HepG2 (cell line): ENCODE results near the gene FHL3. TPM values are rescaled to one million over a fixed set of nuclear protein-coding genes. Genes with fewer than 3 reads are reported as not detected.
A peak's percentile ranks its signal among the peaks of the same experiment; 100 is the strongest.

Experiments used
- ATAD3A ChIP-seq: sonication (generic); formaldehyde crosslinking; IDR thresholded peaks from 2 replicates; pipeline ENCODE4 v1.4.0; 2020; ENCODE audit warnings: missing genetic modification reagents
- BRD4 ChIP-seq: sonication (generic); formaldehyde crosslinking; IDR thresholded peaks from 2 replicates; pipeline ENCODE4 v1.4.0; 2020; ENCODE audit warnings: missing genetic modification reagents
- ELF1 ChIP-seq: sonication (generic); formaldehyde crosslinking; IDR thresholded peaks from 2 replicates; pipeline ENCODE4 v1.4.0; 2020; ENCODE audit warnings: missing genetic modification reagents
- ERF ChIP-seq: IDR thresholded peaks from 2 replicates; pipeline ENCODE4 v1.6.1; 2018; ENCODE audit warnings: missing biosample characterization, missing genetic modification reagents
- GTF2F1 ChIP-seq: fragments of 150-350 bp; IDR thresholded peaks from 2 replicates; pipeline ENCODE4 v1.6.1; 2014; ENCODE audit warnings: low read length
- HOMEZ ChIP-seq: IDR thresholded peaks from 2 replicates; pipeline ENCODE4 v1.6.1; 2016; ENCODE audit warnings: low read depth
- KAT7 ChIP-seq: IDR thresholded peaks from 2 replicates; pipeline ENCODE4 v1.6.1; 2018; ENCODE audit warnings: borderline replicate concordance, missing compliant biosample characterization
- MEF2D ChIP-seq: sonication (generic); formaldehyde crosslinking; IDR thresholded peaks from 2 replicates; pipeline ENCODE4 v1.5.1; 2020; ENCODE audit warnings: mild to moderate bottlenecking, missing genetic modification reagents
- POLR2G ChIP-seq: fragments of 200-400 bp; formaldehyde crosslinking; IDR thresholded peaks from 2 replicates; pipeline ENCODE4 v1.6.1; 2018; ENCODE audit warnings: mild to moderate bottlenecking, low read depth, low read length, moderate library complexity
- SKIL ChIP-seq: sonication (generic); formaldehyde crosslinking; IDR thresholded peaks from 2 replicates; pipeline ENCODE4 v1.8.0; 2022; ENCODE audit warnings: missing genetic modification reagents, mild to moderate bottlenecking, moderate library complexity, borderline replicate concordance
- ZFP36L2 ChIP-seq: sonication (generic); formaldehyde crosslinking; IDR thresholded peaks from 2 replicates; pipeline ENCODE4 v1.4.0; 2020; ENCODE audit warnings: missing genetic modification reagents
- ZNF3 ChIP-seq: IDR thresholded peaks from 2 replicates; pipeline ENCODE4 v1.7.0; 2017; ENCODE audit warnings: inconsistent platforms
- ZNF703 ChIP-seq: sonication (generic); formaldehyde crosslinking; IDR thresholded peaks from 2 replicates; pipeline ENCODE4 v1.5.1; 2020; ENCODE audit warnings: missing genetic modification reagents, mild to moderate bottlenecking, moderate library complexity, borderline replicate concordance
- ZSCAN22 ChIP-seq: sonication (generic); formaldehyde crosslinking; IDR thresholded peaks from 2 replicates; pipeline ENCODE4 v1.4.0; 2020; ENCODE audit warnings: mild to moderate bottlenecking, missing genetic modification reagents
- polyA plus RNA-seq, 8 experiments: library from polyadenylated mRNA; depleted of rRNA in 3 of 8; stranded (reverse) in 7 of 8; unstranded in 1 of 8; fragments of >200 nt; fragmentation: Illumina TruSeq in 4 of 8; extraction: Trizol in 4 of 8; gene quantifications; 2 replicates each; pipeline versions ENCODE4 v1.2.1 to v1.2.3, GENCODE V29; 2011 to 2016; ENCODE audit warnings: low read depth in 4 of 8, missing spikeins in 1 of 8, mixed read lengths in 1 of 8; ENCODE audit not compliant: insufficient read depth in 1 of 8
- total RNA-seq, 5 experiments: library from RNA; depleted of rRNA; stranded (reverse); fragments of >200 nt; fragmentation: Illumina TruSeq; extraction: Trizol; gene quantifications; 2 replicates each; pipeline ENCODE4 v1.2.3, GENCODE V29; 2016; ENCODE audit warnings: low read depth in 1 of 5

FHL3 gene
- total and polyA plus RNA-seq, 2 of the 13 experiments (the other 11 are each of a cell fraction or from before 2014, with no cell fraction given) = 2.8 to 6.6 TPM

- no peak for TF ChIP-seq ZFP36L2 (CRISPR knock-in tag)
- peak; percentile 72 for TF ChIP-seq POLR2G
- peak; percentile 27; the same call in 1 of the 2 replicates for TF ChIP-seq SKIL (CRISPR knock-in tag)
- TF ChIP-seq HOMEZ = no peak
- TF ChIP-seq KAT7 (CRISPR knock-in tag) = no peak
- TF ChIP-seq BRD4 (CRISPR knock-in tag) = no peak
- no peak for TF ChIP-seq ZSCAN22 (CRISPR knock-in tag)
- no peak for TF ChIP-seq GTF2F1
- no peak for TF ChIP-seq ATAD3A (CRISPR knock-in tag)
- TF ChIP-seq ERF (CRISPR knock-in tag) = peak; percentile 41; the same call in 1 of the 2 replicates
- peak; percentile 33; the same call in 1 of the 2 replicates for TF ChIP-seq MEF2D (CRISPR knock-in tag)
- no peak for TF ChIP-seq ZNF3
- peak; percentile 75 for TF ChIP-seq ELF1 (CRISPR knock-in tag)
- TF ChIP-seq ZNF703 (CRISPR knock-in tag) = no peak
Observed at GRCh38 chr1:37999430-38000232, 5.7 kb downstream of the FHL3 start (continued).
